HG02981 (cell line): ENCODE data around the gene LIMK2.

Experiments
- ATAC-seq: cut with Tn5 transposase; IDR thresholded peaks from one replicate; pipeline ENCODE4 v1.9.1; 2021; ENCODE audit warnings: mild to moderate bottlenecking, moderate library complexity; ENCODE audit not compliant: unreplicated experiment

Gene LIMK2

GRCh38 chr22:31327806-31328543 lies 115.9 kb downstream of the LIMK2 start:
- ATAC-seq = no peak

GRCh38 chr22:31328544-31328960 lies 116.5 kb downstream of the LIMK2 start:
- no peak for ATAC-seq

DNA sequence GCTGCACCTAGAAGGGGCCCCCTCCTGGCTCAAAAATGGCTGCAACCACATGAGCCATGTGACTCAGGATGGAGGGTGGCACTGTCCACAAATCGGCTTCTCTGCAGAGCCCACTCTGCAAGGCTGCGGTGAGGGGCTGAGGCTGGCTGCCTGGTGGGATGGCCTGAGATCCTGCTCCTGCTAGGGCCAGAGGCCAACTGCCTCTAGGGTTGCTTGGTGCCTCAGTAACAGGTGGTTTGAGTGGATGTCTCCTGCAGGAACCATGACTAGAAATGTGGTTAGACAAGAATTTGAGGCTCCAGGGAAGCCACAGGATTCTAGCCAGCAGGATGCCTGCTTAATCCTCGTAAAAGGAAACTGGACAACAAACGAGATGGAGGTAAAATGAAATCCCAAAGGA lies 116.9 kb downstream of the LIMK2 start:
- ATAC-seq = no peak
